MG63 (cell line): ENCODE measurements around the gene SPACA5. TPM values are rescaled to one million over a fixed set of nuclear protein-coding genes. Genes with fewer than 3 reads are reported as not detected.

Experiments used
- DNase-seq: peaks from one replicate; pipeline ENCODE4 v3.0.0-alpha.2; 2020
- H3K27me3 ChIP-seq: fragments of 250-450 bp; sonication (Bioruptor Pico); 2 replicates; pipeline ENCODE4 v1.5.1; 2020; ENCODE audit warnings: mild to moderate bottlenecking, moderate library complexity
- H3K36me3 ChIP-seq: fragments of 250-450 bp; sonication (Bioruptor Pico); 2 replicates; pipeline ENCODE4 v1.5.1; 2020; ENCODE audit warnings: mild to moderate bottlenecking, moderate library complexity
- H3K4me3 ChIP-seq: fragments of 250-450 bp; sonication (Bioruptor Pico); 2 replicates; pipeline ENCODE4 v1.5.1; 2020; ENCODE audit warnings: mild to moderate bottlenecking, moderate library complexity
- H3K9me3 ChIP-seq: fragments of 250-450 bp; sonication (Bioruptor Pico); 2 replicates; pipeline ENCODE4 v1.5.1; 2020; ENCODE audit warnings: mild to moderate bottlenecking, moderate library complexity
- total RNA-seq: library from RNA; depleted of rRNA; stranded (reverse); fragments of >200 nt; shearing (Covaris generic); gene quantifications from 2 replicates; pipeline ENCODE4 v1.2.3, GENCODE V29; 2014; ENCODE audit warnings: low replicate concordance; rRNA removed

The SPACA5 gene
- total RNA-seq, 1 experiment from 2014 or later = not detected

DNA sequence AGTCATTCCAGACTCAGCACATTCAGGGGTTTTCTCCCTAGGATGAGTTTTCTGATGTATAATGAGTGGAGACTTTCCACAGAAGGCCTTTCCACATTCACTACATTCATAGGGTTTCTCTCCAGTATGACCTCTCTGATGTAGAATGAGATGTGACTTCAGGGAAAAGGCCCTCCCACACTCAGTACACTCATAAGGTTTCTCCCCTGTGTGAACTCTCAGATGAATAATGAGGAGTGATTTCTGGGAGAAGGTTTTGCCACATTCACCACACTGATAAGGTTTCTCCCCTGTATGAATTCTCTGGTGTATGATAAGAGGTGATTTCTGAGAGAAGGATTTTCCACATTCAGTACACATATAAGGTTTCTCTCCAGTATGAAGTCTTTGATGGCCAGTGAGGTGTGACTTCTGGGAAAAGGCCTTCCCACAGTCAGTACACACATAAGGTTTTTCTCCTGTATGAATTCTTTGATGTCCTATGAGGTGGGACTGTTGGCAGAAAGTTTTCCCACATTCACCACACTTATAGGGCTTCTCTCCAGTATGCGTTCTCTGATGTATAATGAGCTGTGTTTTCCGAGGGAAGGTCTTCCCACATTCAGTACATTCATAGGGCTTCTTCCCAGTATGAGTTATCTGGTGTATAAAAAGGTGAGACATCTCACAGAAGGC is 52.0 kb downstream of the SPACA5 start:
- H3K36me3 ChIP-seq = no peaks in the 10 kb centered on the region
- H3K4me3 ChIP-seq = no peak overlapping the region
- no peaks in the 10 kb centered on the region for H3K9me3 ChIP-seq
- no peak for DNase-seq
- H3K27me3 ChIP-seq = no peaks in the 10 kb centered on the region

DNA sequence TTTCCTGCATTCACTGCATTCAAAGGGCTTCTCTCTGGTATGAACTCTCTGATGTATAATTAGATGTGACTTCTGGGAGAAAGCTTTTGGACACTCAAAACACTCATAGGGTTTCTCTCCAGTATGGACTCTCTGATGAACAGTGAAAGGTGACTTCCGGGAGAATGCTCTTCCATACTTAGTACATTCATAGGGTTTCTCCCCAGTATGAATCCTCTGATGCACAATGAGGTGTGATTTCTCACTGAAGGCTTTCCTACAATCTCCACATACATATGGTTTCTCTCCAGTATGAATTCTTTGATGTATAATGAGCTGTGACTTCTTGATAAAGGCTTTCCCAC is 52.5 kb downstream of the SPACA5 start:
- Histone ChIP-seq H3K27me3 (no peaks in the 10 kb centered on the region), H3K4me3 (no peak overlapping the region), H3K9me3 (no peaks in the 10 kb centered on the region), H3K36me3 (no peaks in the 10 kb centered on the region)
- DNase-seq = no peak

Other genes starting within 250 kb of the SPACA5 start
- gene ZNF81, start 170.1 kb upstream of the SPACA5 start, total RNA-seq = 1.6 and 4.3 TPM in 2 replicates
- 1.7 and 3.7 TPM in 2 replicates for gene ZNF182, start 3.0 kb upstream of the SPACA5 start, total RNA-seq
- gene ZNF630, start 64.7 kb downstream of the SPACA5 start, total RNA-seq = not detected in 2 replicates
- gene SPACA5B, start 123.6 kb downstream of the SPACA5 start, total RNA-seq = not detected in 2 replicates
- not detected in 2 replicates for gene SSX5, start 189.8 kb downstream of the SPACA5 start, total RNA-seq
- gene SSX1, start 248.4 kb downstream of the SPACA5 start, total RNA-seq = not detected in 2 replicates